CD14-positive monocyte (primary cell): ENCODE results near the gene PHPT1. TPM values are rescaled to one million over a fixed set of nuclear protein-coding genes. Genes with fewer than 3 reads are reported as not detected.

ENCODE experiments used
- DNase-seq, 3 donors: peaks; one replicate each; pipeline ENCODE4 v3.0.0-alpha.2; 2011 to 2022
- H2AFZ ChIP-seq: 2 replicates; pipeline ENCODE4 v1.6.0; 2012; ENCODE audit warnings: mild to moderate bottlenecking, low read depth, low read length, inconsistent platforms; ENCODE audit not compliant: insufficient read depth, poor library complexity, severe bottlenecking
- H3K27ac ChIP-seq, 2 donors: 1 replicate in 1 of 2; 2 replicates in 1 of 2; pipeline ENCODE4 v1.5.1; 2012 to 2013; ENCODE audit warnings: low read length in 2 of 2, control low read depth in 1 of 2, inconsistent platforms in 1 of 2, low read depth in 1 of 2, mild to moderate bottlenecking in 1 of 2
- H3K27me3 ChIP-seq, 2 donors: one replicate each; pipeline versions ENCODE4 v1.6.0 to v1.6.1; 2011 to 2013; ENCODE audit warnings: low read length in 2 of 2; ENCODE audit not compliant: control insufficient read depth in 2 of 2, insufficient read depth in 2 of 2
- H3K36me3 ChIP-seq, 2 donors: replicated peaks in 1 of 2; 1 replicate in 1 of 2; 2 replicates in 1 of 2; pipeline versions ENCODE4 v1.5.1 to v1.6.1; 2012 to 2013; ENCODE audit warnings: low read length in 2 of 2, control low read depth in 1 of 2, inconsistent platforms in 1 of 2, mild to moderate bottlenecking in 1 of 2; ENCODE audit not compliant: insufficient read depth in 2 of 2, control insufficient read depth in 1 of 2
- H3K4me1 ChIP-seq, 2 donors: 1 replicate in 1 of 2; 2 replicates in 1 of 2; pipeline versions ENCODE4 v1.5.1 to v1.6.1; 2012 to 2013; ENCODE audit warnings: low read length in 2 of 2, control low read depth in 1 of 2, inconsistent platforms in 1 of 2, mild to moderate bottlenecking in 1 of 2, moderate library complexity in 1 of 2; ENCODE audit not compliant: insufficient read depth in 2 of 2, control insufficient read depth in 1 of 2
- H3K4me2 ChIP-seq: replicated peaks from 2 replicates; pipeline ENCODE3; 2012; ENCODE audit warnings: low read length, moderate library complexity, mild to moderate bottlenecking; ENCODE audit not compliant: poor library complexity, severe bottlenecking; ENCODE audit errors: extremely low read depth
- H3K4me3 ChIP-seq, 3 experiments: fragments of 200-600 bp in 1 of 3; sonication (generic) in 1 of 3; replicated peaks in 1 of 3; 1 replicate in 2 of 3; 2 replicates in 1 of 3; pipeline ENCODE4 v1.5.1; 2011 to 2013; ENCODE audit warnings: low read length in 3 of 3, mild to moderate bottlenecking in 3 of 3, control low read depth in 2 of 3, low read depth in 2 of 3, inconsistent platforms in 1 of 3, moderate library complexity in 1 of 3
- H3K79me2 ChIP-seq: 2 replicates; pipeline ENCODE4 v1.6.0; 2012; ENCODE audit warnings: mild to moderate bottlenecking, control low read depth, inconsistent platforms, low read length, moderate library complexity; ENCODE audit not compliant: insufficient read depth
- H3K9ac ChIP-seq: 2 replicates; pipeline ENCODE4 v1.6.0; 2017; ENCODE audit warnings: low read length, mild to moderate bottlenecking; ENCODE audit not compliant: insufficient read depth, poor library complexity, severe bottlenecking
- H3K9me3 ChIP-seq, 2 donors: replicated peaks in 1 of 2; 1 replicate in 1 of 2; 2 replicates in 1 of 2; pipeline versions ENCODE4 v1.5.1 to v1.6.1; 2012 to 2013; ENCODE audit warnings: low read length in 2 of 2, control low read depth in 1 of 2; ENCODE audit not compliant: control insufficient read depth in 1 of 2, insufficient read depth in 1 of 2
- H4K20me1 ChIP-seq: 2 replicates; pipeline ENCODE4 v1.6.0; 2012; ENCODE audit warnings: mild to moderate bottlenecking, low read length, control low read depth, moderate library complexity; ENCODE audit not compliant: insufficient read depth
- H3K27ac Mint-ChIP-seq, 7 donors: one replicate each; pipeline ENCODE4 v1.8.0; 2020; ENCODE audit warnings: mild to moderate bottlenecking in 7 of 7, mixed read lengths in 7 of 7, moderate library complexity in 6 of 7, inconsistent platforms in 2 of 7
- H3K27me3 Mint-ChIP-seq, 3 donors: one replicate each; pipeline ENCODE4 v1.8.0; 2021 to 2022; ENCODE audit warnings: low read depth in 3 of 3, mild to moderate bottlenecking in 3 of 3, mixed read lengths in 3 of 3, moderate library complexity in 3 of 3, inconsistent platforms in 1 of 3
- H3K36me3 Mint-ChIP-seq, 2 donors: one replicate each; pipeline ENCODE4 v1.8.0; 2020; ENCODE audit warnings: mixed read lengths in 2 of 2, inconsistent platforms in 1 of 2, mild to moderate bottlenecking in 1 of 2
- H3K4me1 Mint-ChIP-seq: one replicate; pipeline ENCODE4 v1.8.0; 2020; ENCODE audit warnings: mild to moderate bottlenecking, mixed read lengths
- H3K4me3 Mint-ChIP-seq, 2 donors: one replicate each; pipeline ENCODE4 v1.8.0; 2020; ENCODE audit warnings: mild to moderate bottlenecking in 2 of 2, mixed read lengths in 2 of 2, moderate library complexity in 1 of 2
- H3K9me3 Mint-ChIP-seq, 7 donors: one replicate each; pipeline ENCODE4 v1.8.0; 2020 to 2022; ENCODE audit warnings: mixed read lengths in 7 of 7, mild to moderate bottlenecking in 6 of 7, moderate library complexity in 6 of 7, inconsistent platforms in 2 of 7
- WGBS: methylation state at CpG from one replicate; pipeline ENCODE4 v1.1.5; 2013; ENCODE audit warnings: missing lambda C conversion rate; ENCODE audit not compliant: insufficient coverage; 5-methylcytosine and 5-hydroxymethylcytosine counted together
- intact Hi-C, 2 donors: fragments of 100-400 bp; cut with micrococcal nuclease; formaldehyde crosslinking; loops; one replicate each; pipeline versions ENCODE4 v1.15.0 to v1.15.1; 2023
- polyA plus RNA-seq, 3 donors: library from polyadenylated mRNA; depleted of rRNA in 1 of 3; unstranded in 2 of 3; stranded (reverse) in 1 of 3; fragments of 300-500 nt in 2 of 3; fragments of >200 nt in 1 of 3; fragmentation: Illumina TruSeq in 2 of 3; gene quantifications; 1 replicate in 2 of 3; 2 replicates in 1 of 3; pipeline ENCODE4 v1.2.3, GENCODE V29; 2012 to 2021
- TF ChIP-seq, protein P1 (sequence below): fragments of 200-600 bp; IDR thresholded peaks from one replicate; pipeline ENCODE4 v1.8.0; 2022; ENCODE audit warnings: antibody characterized with exemption, mild to moderate bottlenecking

Gene PHPT1
- polyA plus RNA-seq, 3 donors = 70.0 to 163 (median 94.3) TPM

DNA sequence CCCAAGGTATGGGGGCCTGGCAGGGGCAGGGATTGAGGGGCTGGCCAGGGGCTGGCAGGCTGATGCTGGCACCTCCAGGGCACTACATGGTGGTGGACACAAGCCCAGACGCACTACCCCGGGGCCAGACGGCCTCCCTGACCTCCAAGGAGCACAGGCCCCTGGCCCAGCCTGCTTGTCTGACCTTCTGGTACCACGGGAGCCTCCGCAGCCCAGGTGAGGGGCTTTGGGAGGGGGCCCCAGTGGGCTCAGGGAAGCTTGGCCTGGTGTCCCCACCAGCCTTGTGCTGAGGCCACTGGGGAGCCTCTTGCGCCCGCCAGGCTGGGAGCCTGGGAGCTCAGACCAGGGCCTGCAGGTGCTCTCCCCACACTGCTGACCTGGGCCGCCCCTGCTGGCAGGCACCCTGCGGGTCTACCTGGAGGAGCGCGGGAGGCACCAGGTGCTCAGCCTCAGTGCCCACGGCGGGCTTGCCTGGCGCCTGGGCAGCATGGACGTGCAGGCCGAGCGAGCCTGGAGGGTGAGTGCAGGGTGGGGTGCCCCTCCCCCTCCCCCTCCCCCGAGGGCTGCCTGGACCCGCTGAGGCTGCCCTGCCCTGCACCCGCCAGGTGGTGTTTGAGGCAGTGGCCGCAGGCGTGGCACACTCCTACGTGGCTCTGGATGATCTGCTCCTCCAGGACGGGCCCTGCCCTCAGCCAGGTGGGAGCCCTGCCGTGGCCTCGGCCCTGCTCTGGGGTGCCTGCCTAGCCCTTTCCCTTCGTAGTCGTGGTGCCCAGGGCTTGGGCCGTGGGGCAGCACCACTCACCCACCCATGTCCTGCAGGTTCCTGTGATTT, 8.6 kb downstream of the PHPT1 start:
- Histone ChIP-seq H3K4me1 (no peaks in the 10 kb centered on the region), H2AFZ (no peak overlapping the region), H3K4me3 (no peak overlapping the region), H3K9ac (no peak overlapping the region), H3K27ac (no peak overlapping the region), H3K79me2 (no peaks in the 10 kb centered on the region), H3K27me3 (no peaks in the 10 kb centered on the region), H3K9me3 (no peaks in the 10 kb centered on the region), H3K36me3 (peaks cover 22 to 24% of the 10 kb centered on the region in 2 donors), H3K4me2 (no peak overlapping the region), H4K20me1 (peaks cover 28% of the 10 kb centered on the region)
- WGBS = 92% methylated on average over 23 of the region's 29 CpGs
- H3K4me1 Mint-ChIP-seq = no peaks in the 10 kb centered on the region
- intact Hi-C loops = no loop called here
- H3K27me3 Mint-ChIP-seq = no peaks in the 10 kb centered on the region
- TF ChIP-seq, protein P1, sequence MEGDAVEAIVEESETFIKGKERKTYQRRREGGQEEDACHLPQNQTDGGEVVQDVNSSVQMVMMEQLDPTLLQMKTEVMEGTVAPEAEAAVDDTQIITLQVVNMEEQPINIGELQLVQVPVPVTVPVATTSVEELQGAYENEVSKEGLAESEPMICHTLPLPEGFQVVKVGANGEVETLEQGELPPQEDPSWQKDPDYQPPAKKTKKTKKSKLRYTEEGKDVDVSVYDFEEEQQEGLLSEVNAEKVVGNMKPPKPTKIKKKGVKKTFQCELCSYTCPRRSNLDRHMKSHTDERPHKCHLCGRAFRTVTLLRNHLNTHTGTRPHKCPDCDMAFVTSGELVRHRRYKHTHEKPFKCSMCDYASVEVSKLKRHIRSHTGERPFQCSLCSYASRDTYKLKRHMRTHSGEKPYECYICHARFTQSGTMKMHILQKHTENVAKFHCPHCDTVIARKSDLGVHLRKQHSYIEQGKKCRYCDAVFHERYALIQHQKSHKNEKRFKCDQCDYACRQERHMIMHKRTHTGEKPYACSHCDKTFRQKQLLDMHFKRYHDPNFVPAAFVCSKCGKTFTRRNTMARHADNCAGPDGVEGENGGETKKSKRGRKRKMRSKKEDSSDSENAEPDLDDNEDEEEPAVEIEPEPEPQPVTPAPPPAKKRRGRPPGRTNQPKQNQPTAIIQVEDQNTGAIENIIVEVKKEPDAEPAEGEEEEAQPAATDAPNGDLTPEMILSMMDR = no peak
- H3K36me3 Mint-ChIP-seq = peaks cover 18 to 22% of the 10 kb centered on the region in 2 donors
- no peak overlapping the region for H3K4me3 Mint-ChIP-seq
- no peaks in the 10 kb centered on the region for H3K9me3 Mint-ChIP-seq
- DNase-seq = peak in 1 of 3 donors; percentile 3
- no peak overlapping the region for H3K27ac Mint-ChIP-seq

DNA sequence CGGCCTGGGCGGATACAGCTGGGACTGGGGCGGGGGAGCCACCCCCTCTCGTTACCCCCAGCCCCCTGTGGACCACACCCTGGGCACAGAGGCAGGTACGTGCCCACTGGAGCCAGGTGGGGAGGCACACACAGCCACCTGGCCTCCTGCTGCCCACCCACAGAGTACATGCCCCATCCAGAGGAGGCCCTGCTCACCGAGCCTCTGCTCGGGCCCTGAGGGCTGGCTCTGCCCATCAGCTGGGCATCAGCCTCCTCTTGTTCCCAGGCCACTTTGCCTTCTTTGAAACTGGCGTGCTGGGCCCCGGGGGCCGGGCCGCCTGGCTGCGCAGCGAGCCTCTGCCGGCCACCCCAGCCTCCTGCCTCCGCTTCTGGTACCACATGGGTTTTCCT, 9.2 kb downstream of the PHPT1 start:
- H3K79me2 ChIP-seq = peaks cover under 1% of the 10 kb centered on the region
- Mint-ChIP-seq H3K36me3 (peaks cover 24 to 29% of the 10 kb centered on the region in 2 donors), H3K4me3 (no peak overlapping the region), H3K4me1 (no peaks in the 10 kb centered on the region), H3K27ac (no peak overlapping the region), H3K9me3 (no peaks in the 10 kb centered on the region), H3K27me3 (no peaks in the 10 kb centered on the region)
- no peak overlapping the region for H3K4me2 ChIP-seq
- no peaks in the 10 kb centered on the region for H3K27me3 ChIP-seq
- no peak overlapping the region for H3K4me3 ChIP-seq
- peaks cover 31% of the 10 kb centered on the region for H4K20me1 ChIP-seq
- no peak overlapping the region for H3K27ac ChIP-seq
- no peak overlapping the region for H2AFZ ChIP-seq
- 99% methylated on average over 13 of the region's 15 CpGs for WGBS
- no peaks in the 10 kb centered on the region for H3K4me1 ChIP-seq
- intact Hi-C loops = no loop called here
- H3K9me3 ChIP-seq = no peaks in the 10 kb centered on the region
- TF ChIP-seq, protein P1 = no peak
- H3K9ac ChIP-seq = no peak overlapping the region
- peaks cover 28 to 31% of the 10 kb centered on the region in 2 donors for H3K36me3 ChIP-seq
- DNase-seq = no peak
